ENCODE results near the gene TRIM60. TPM values are rescaled to one million over a fixed set of nuclear protein-coding genes. Genes with fewer than 3 reads are reported as not detected.

TRIM60 gene
- total and polyA plus RNA-seq, 2 of the 4 experiments (the other 2 are of a cell fraction) = not detected

GRCh38 chr4:165009493-165010227, 22.1 kb upstream of the TRIM60 start:
- Histone ChIP-seq H2BK5ac (ENCODE audit: low read depth, low read length, poor library complexity, severe bottlenecking) (no peak overlapping the region), H4K5ac (ENCODE audit: low read depth, low read length) (no peak overlapping the region), H3K56ac (ENCODE audit: extremely low read depth, insufficient read depth, low read length) (no peak overlapping the region), H3K4me1 (ENCODE audit: control insufficient read depth, insufficient read depth, low read length) (no peaks in the 10 kb centered on the region), H3K18ac (ENCODE audit: low read depth, low read length) (no peak overlapping the region), H2BK15ac (ENCODE audit: low read depth, low read length) (no peak overlapping the region), H3K9me3 (ENCODE audit: control insufficient read depth, insufficient read depth, low read length) (no peaks in the 10 kb centered on the region), H3K36me3 (ENCODE audit: control insufficient read depth, insufficient read depth, low read length) (no peaks in the 10 kb centered on the region), H3K4ac (ENCODE audit: low read depth, low read length) (no peak overlapping the region), H2AK9ac (replicated peaks; ENCODE audit: low read depth, low read length, poor library complexity) (no peak overlapping the region), H3K23ac (ENCODE audit: low read depth, low read length) (no peak overlapping the region), H2BK20ac (ENCODE audit: low read depth, low read length) (no peak overlapping the region), H2BK120ac (ENCODE audit: low read depth, low read length) (no peak overlapping the region), H4K20me1 (ENCODE audit: insufficient read depth, low read length) (no peaks in the 10 kb centered on the region), H3K4me3 (ENCODE audit: insufficient read depth, low read depth, low read length) (no peak overlapping the region), H2AFZ (replicated peaks; ENCODE audit: low read length, poor library complexity) (peak overlapping the region; percentile 21), H2AK5ac (ENCODE audit: low read depth, low read length) (no peak overlapping the region), H3K27ac (ENCODE audit: insufficient read depth, low read length) (no peak overlapping the region), H3K9me1 (ENCODE audit: insufficient read depth, low read length) (no peaks in the 10 kb centered on the region), H3K14ac (replicated peaks; ENCODE audit: low read depth, low read length) (no peak overlapping the region), H4K8ac (ENCODE audit: low read depth in 2 of 2, low read length in 2 of 2) (no peak overlapping the region), H3K9ac (ENCODE audit: low read depth, low read length) (no peak overlapping the region), H3K4me2 (ENCODE audit: low read depth, low read length) (no peak overlapping the region), H3K27me3 (ENCODE audit: control insufficient read depth, insufficient read depth, low read length) (no peaks in the 10 kb centered on the region), H4K91ac (ENCODE audit: insufficient read depth, low read depth, low read length) (no peak overlapping the region), H3K79me1 (ENCODE audit: low read depth in 1 of 2, low read length in 2 of 2) (no peaks in the 10 kb centered on the region)
- DNase-seq = no peak
- 40% methylated on average over 1 of the region's 5 CpGs; no CpG with 5 or more reads in 1 of the 2 experiments for WGBS, 2 experiments (ENCODE audit: extremely low coverage in 2 of 2, insufficient read length in 1 of 2)
- CTCF ChIA-PET = interaction anchor here (0.6 kb wide), 1 partner anchor 24 kb away, joined by 3 read pairs; no protein-coding TSS in a partner anchor
- POLR2A ChIA-PET (ENCODE audit: unreplicated experiment) = no interaction called here
- intact Hi-C loops (cut with micrococcal nuclease) (no loop called here), dilution Hi-C loops (cut with HindIII; ENCODE audit: low sequenced_read_pairs, unreplicated experiment) (no loop called here), in situ Hi-C loops (cut with MboI; ENCODE audit: low sequenced_read_pairs) (no loop called here)
- no TSS peak for BruUV-seq (replicated peaks)
- TF ChIP-seq USF2 (IDR thresholded peaks at IDR 0.05; ENCODE audit: low read depth, low read length) = no peak
- no peak for TF ChIP-seq CEBPB (IDR thresholded peaks at IDR 0.05; ENCODE audit: low read depth, low read length)
- no peak for TF ChIP-seq BHLHE40 (IDR thresholded peaks at IDR 0.05; ENCODE audit: low read depth, low read length)
- TF ChIP-seq NFE2L2 (IDR thresholded peaks at IDR 0.05; ENCODE audit: low read depth, low read length) = no peak
- no peak for TF ChIP-seq ELK1 (IDR thresholded peaks at IDR 0.05; ENCODE audit: borderline replicate concordance, low read depth, low read length)
- no peak for TF ChIP-seq RFX5 (IDR thresholded peaks at IDR 0.05; ENCODE audit: low read depth, low read length)
- no peak for TF ChIP-seq CTCF (conservative IDR thresholded peaks at IDR 0.05; ENCODE audit: low read depth, low read length)
- no peak for TF ChIP-seq SMC3 (IDR thresholded peaks at IDR 0.05; ENCODE audit: low read depth, low read length)
- TF ChIP-seq MAZ (IDR thresholded peaks at IDR 0.05; ENCODE audit: borderline replicate concordance, low read depth, low read length) = no peak
- TF ChIP-seq RCOR1 (IDR thresholded peaks at IDR 0.05; ENCODE audit: insufficient replicate concordance, low read length) = no peak
- TF ChIP-seq CHD1 (IDR thresholded peaks at IDR 0.05; ENCODE audit: low read depth, low read length) = no peak
- TF ChIP-seq MAFK (IDR thresholded peaks at IDR 0.05; ENCODE audit: low read depth, low read length) = no peak
- no peak for TF ChIP-seq FOS (IDR thresholded peaks at IDR 0.05; ENCODE audit: low read depth, low read length)
- no peak for TF ChIP-seq POLR2A (IDR thresholded peaks at IDR 0.05; ENCODE audit: low read depth, low read length)
- no peak for TF ChIP-seq RAD21 (IDR thresholded peaks at IDR 0.05; ENCODE audit: low read length)
- no peak for TF ChIP-seq MXI1 (IDR thresholded peaks at IDR 0.05; ENCODE audit: borderline replicate concordance, low read depth, low read length)
- ATAC-seq (ENCODE audit: low read depth) = no peak
